ACHN (cell line): ENCODE results near the gene PXMP2.

Experiments used
- DNase-seq: peaks from one replicate; pipeline ENCODE4 v3.0.0-alpha.2; 2015
- in situ Hi-C: cut with HindIII; loops from 2 replicates; pipeline ENCODE4 v1.10.0; 2017; ENCODE audit warnings: low sequenced_read_pairs, low pct_ligation_motif_present, low pct_unique_long_range_greater_than_20kb

PXMP2 gene

DNA sequence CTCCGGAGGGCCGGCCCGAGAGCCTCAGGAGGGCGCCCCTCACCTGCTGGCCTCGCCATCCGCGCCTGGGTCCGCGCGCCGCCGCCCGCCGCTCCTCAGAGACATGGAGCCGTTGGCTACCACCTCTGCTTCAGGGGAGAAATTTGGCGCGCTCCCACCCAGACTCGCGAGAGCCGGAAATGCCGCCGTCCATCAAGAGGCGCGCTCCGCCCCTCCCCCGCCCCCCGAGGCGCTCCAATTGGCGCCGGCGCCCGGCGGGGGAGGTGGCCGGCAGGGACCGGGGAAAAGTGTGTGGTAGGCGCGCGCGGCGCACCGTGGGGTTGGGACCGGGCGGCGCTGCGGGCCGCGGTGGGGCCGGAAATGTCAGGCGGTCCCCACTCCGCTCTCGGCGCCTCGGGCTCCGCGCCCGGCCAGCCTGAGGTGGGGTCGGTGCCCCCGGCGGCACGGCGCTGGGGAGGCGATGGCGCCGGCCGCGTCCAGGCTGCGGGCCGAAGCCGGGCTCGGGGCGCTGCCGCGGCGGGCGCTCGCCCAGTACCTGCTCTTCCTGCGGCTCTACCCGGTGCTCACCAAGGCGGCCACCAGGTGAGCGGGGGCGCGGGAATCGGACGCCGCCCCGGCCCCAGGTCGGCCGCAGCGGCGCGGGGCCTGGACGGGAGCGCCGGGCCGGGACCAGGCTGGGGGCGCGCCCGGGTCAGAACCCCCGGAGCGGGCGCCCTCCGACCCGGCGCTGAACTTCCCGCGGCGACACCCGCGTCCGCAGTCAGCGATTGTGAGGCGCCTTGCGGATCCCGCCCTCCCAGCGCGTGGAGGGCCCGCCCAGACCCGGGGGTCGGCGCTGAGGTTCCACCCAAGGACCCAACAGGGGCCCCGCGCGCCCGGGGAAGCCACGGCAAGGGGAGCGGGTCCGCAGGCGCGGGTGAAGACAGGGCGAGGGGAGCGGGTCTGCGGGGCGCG, at the start of gene PXMP2, which contains the start of gene POLE:
Gene PXMP2 (plus strand): TSS at position 377 of the 954 bp plus-strand sequence. CDS start 84 bp downstream, at position 461.
Gene POLE (minus strand): TSS at position 132 of the 954 bp plus-strand sequence. CDS start 27 bp downstream, at position 105.
- peak; percentile 99 for DNase-seq
- in situ Hi-C loops, result no loop called here

DNA sequence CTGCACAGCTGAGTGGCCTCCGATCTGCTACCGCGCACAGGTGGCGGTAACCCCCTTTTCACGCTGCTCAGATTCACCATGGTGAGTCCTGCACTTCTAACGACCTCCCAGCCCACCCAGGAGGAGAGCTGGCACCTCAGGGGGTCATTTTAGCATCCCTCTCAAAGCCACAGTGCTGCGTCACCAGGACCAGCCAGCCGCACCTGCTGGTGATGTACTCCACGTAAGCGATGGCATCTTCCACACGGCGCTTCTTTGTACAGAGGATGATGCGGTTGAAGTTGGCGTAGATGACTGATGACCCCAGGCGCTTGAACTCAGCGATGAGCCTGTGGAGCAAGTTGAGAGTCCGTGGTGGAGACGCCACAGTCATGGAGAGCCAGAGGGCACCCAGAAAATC, 49.6 kb upstream of the PXMP2 start:
- DNase-seq, result no peak
- in situ Hi-C loops, result no loop called here

- DNase-seq, result peak; percentile 47
- in situ Hi-C loops, result no loop called here
Measured at GRCh38 chr12:132638541-132639408, 48.6 kb upstream of the PXMP2 start.

DNA sequence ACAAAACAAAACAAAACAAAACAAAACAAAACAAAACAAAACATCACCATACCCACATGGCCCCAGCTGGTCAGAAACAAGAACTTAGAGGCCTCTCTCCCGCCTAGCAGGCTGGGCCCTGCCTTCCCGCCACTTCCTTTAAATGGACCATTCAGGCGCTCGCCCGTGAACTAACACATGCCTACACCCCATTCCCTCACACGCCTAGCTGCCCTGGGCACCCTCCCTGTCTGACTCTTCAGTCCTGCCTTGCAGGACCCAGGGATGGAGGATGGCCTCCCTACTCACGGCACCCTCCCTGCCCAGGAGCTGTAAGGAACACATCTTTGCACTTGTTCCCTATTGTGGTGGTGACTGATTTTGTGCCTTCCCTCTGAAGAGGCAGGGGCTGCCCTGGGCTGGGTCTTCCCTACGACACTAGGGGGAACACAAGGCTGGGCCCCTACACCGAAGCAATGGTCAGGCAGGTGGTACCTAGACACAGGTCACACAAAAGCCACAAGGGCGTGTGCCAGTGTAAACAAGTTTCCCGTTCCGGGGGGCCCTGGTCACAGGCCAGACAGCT, 47.3 kb upstream of the PXMP2 start:
- DNase-seq, result no peak
- in situ Hi-C loops, result no loop called here

DNA sequence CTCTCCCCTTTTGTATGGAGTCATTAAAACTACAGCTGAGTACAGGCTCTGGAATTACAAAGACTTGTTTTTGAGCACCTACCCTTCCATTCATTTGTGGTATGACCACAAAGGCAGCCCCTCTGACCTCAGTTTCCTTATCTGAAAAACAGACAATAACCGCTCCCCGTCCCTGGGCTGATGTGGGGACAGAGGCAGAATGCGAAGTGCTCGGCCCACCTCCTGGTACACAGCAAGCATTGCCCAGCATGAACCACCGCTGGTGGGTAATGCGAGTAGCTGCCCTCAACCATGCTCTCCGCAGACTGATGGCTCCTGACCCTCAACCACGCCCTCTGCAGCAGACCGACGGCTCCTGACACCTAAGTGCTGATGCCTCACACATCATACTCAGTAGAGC, 46.5 kb upstream of the PXMP2 start:
- in situ Hi-C loops, result no loop called here
- no peak for DNase-seq

- in situ Hi-C loops, result no loop called here
- no peak for DNase-seq
Measured at GRCh38 chr12:132641811-132642650, 45.4 kb upstream of the PXMP2 start.

GRCh38 chr12:132642846-132643835, 44.2 kb upstream of the PXMP2 start:
- in situ Hi-C loops, result no loop called here
- DNase-seq, result no peak

- DNase-seq, result no peak
Measured at GRCh38 chr12:132646850-132647249, 40.5 kb upstream of the PXMP2 start.

DNA sequence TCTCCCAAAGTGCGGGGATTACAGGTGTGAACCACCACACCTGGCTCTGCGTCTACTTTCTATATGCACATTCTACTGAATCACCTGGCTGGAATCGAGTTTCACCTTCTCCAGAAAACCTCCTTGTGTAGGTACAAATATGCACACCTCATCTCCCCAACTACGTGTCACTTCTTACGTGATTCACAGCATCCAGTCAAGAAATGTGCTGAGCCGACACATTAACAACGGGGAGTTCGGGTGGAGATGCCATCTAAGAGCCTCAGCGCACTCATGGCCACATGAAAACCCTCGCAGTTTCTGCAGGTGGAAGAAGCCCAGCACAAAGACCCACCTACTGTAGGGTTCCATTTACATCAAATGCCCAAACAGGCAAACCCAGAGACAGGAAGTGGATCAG, 39.5 kb upstream of the PXMP2 start:
- in situ Hi-C loops, result no loop called here
- DNase-seq, result no peak

More at GRCh38 chr12:132646850-132647249, 40.5 kb upstream of the PXMP2 start:
- in situ Hi-C loops, result no loop called here

DNA sequence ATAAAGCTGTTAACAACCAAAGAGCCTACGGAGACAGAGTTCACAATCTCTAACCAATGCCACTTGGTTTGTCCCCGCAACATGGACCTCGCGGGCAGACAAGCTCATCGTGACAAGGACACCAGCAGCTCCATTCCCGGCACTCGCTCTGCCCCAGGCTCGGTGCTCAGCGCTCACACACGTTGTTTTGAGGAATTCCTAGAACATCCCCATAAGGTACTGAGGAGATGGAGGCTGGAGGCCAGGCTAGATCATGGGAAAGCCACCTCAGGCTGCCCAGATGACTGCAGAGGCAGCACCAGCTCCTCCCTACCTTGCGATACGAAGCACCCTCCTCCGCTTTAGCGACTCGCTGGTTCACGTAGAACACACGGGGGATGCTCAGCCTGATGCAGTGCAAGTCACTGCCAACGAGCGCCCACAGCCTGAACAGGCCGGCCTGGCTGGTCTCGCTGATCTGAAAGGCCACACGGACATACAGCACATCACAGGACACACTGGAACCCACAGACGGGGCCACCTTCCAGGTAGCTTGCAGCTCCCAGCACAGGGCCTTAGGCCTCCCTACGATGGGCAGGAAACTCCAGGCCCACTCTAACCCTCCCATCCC, 38.7 kb upstream of the PXMP2 start:
- no peak for DNase-seq
- in situ Hi-C loops, result no loop called here

DNA sequence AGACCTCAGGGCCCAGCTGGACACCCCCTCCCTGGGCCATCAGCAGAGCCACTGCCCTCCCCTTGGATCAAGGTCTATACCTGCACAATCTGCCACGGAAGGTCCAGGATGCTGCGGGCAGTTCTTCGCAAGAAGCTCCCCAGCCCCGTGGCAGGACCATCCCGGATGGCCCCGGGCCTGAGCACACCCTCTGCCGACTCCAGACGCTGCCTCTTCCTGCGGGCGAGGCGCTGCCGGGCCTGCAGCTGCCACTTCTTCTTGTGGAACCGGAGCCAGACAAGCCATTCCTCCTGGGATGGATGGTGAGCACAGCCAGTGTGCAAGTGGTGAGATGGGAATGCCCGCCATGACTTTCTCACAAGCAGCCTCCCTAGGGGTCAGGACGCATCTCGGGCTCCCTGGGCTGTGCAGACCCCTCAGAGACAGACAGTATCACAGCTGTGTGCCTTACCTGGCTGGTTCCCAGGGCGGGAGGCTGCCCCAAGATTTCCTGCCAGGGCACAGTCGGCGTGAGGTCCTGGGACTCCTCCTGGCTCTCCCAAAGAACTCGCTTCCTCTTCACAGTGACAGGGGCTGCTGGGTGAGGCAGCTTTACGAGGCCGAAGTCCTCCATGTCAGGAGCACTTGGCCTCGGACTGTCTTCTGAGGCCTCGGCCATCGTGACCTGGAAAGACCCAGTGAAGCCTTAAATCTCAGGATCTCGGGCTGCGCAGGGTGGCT, 38.0 kb upstream of the PXMP2 start:
- DNase-seq, result no peak
- in situ Hi-C loops, result no loop called here

- in situ Hi-C loops, result no loop called here
- no peak for DNase-seq
Measured at GRCh38 chr12:132651444-132652100, 35.8 kb upstream of the PXMP2 start.

DNA sequence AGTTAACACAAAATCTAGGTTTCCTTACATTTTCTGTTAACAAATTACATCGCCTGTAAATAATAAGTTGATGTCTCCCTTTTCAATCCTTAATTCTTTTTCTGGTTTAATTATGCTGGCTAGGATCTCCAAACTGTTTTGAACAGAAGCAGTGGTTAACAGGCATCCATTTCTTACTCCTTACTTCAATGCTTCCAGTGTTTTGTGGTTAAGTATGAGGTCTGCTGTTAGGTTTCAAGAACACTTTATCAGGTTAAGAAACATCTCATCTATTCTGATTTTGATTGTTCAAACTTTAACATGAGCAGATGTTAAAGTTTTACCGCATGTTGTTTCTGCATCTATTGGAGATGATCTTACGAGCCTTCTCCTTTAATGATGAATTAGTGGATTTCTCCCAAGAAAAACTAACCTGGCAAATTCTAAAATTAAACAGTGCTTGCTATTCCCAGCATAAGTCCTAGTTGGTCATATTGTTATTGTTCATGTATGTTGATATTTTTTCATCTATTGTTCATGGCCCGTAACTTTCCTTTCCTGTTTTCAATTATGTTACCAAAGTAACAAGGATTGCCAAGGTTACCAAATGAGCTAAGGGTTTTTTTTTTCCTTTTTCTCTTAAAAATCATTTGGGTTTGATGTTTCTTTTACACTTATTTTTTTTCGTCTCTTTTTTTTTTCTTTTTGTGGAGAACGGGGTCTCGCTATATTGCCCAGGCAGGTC, 33.7 kb upstream of the PXMP2 start:
- in situ Hi-C loops, result no loop called here
- no peak for DNase-seq

DNA sequence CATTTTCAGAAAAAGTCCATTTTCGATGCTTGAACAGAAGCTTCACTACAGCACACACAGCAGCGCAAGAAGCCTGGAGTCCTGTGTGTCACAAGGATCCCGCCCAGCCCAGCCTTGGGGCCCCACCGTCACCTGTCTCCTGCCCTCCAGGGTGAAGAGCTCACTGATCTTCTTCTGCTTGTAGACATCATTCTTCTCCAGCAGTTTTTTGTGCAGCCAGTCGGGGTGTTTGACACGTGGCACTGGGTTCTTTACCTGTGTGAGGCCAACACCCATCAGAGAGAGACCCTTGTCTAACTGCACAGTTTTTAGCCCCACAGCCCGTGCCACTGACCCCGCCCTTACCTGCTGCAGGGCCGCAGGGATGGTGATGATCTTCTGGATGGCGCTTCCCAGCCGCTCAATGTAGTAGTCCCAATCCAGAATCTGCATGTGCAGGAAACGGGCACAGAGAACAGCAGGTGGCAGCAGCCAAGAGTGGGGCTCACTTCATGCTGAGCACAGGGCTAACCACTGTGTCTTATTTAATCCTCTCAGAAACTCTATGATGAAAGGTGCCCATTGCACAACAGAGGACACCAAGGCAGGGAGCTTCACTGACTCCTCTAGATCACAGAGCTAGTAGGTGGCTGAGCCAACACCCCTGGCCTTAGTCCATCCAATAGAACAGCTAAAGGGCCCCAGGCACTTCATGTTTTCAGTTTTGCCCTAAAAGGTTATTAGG, 30.2 kb upstream of the PXMP2 start:
- in situ Hi-C loops, result no loop called here

More for the DNA sequence above, 30.2 kb upstream of the PXMP2 start:
- no peak for DNase-seq
